HEK293 (cell line): Measurements from ENCODE around the gene CCDC187.

ENCODE experiments used
- CTCF ChIA-PET: fragments of 350-600 bp; formaldehyde crosslinking; extraction: SDS; loops from one replicate; lab custom pipeline; 2021; ENCODE audit warnings: antibody characterized with exemption; lab: Yijun Ruan, JAX
- POLR2A ChIA-PET: fragments of 300-600 bp; formaldehyde crosslinking; extraction: SDS; loops from one replicate; lab custom pipeline; 2020; ENCODE audit warnings: antibody characterized with exemption, inconsistent platforms; lab: Yijun Ruan, JAX
- H3K27ac ChIP-seq: fragments of 200-500 bp; sonication (Bioruptor generic); 2 replicates; pipeline ENCODE4 v1.5.1; 2014; ENCODE audit warnings: low read depth, low read length, control low read depth, inconsistent platforms; ENCODE audit errors: extremely low read depth
- H3K36me3 ChIP-seq, 2 experiments: fragments of 200-500 bp in 1 of 2; sonication (Bioruptor generic) in 1 of 2; 1 replicate in 1 of 2; 2 replicates in 1 of 2; pipeline ENCODE4 v1.5.1; 2014 to 2017; ENCODE audit warnings: inconsistent platforms in 2 of 2, low read length in 2 of 2; ENCODE audit not compliant: control insufficient read depth in 2 of 2, insufficient read depth in 1 of 2
- H3K4me1 ChIP-seq: fragments of 200-500 bp; sonication (Bioruptor generic); 2 replicates; pipeline ENCODE4 v1.5.1; 2014; ENCODE audit warnings: mild to moderate bottlenecking, low read length, inconsistent platforms; ENCODE audit not compliant: control insufficient read depth, insufficient read depth
- H3K4me3 ChIP-seq: 2 replicates; pipeline ENCODE4 v1.5.1; 2011; ENCODE audit warnings: low read depth, mild to moderate bottlenecking, control low read depth, low read length, moderate library complexity
- H3K9me3 ChIP-seq: fragments of 200-500 bp; sonication (Bioruptor generic); 2 replicates; pipeline ENCODE4 v1.5.1; 2014; ENCODE audit warnings: low read depth, low read length, inconsistent platforms; ENCODE audit not compliant: control insufficient read depth, insufficient read depth
- HOXD13 ChIP-seq: sonication (generic); formaldehyde crosslinking; IDR thresholded peaks from 2 replicates; pipeline ENCODE4 v1.8.0; 2022; ENCODE audit warnings: missing genetic modification reagents, borderline replicate concordance
- SCRT1 ChIP-seq: fragments of 450-650 bp; formaldehyde crosslinking; IDR thresholded peaks from 2 replicates; pipeline ENCODE4 v1.5.1; 2016; ENCODE audit warnings: missing biosample characterization, missing genetic modification characterization, borderline replicate concordance
- SP7 ChIP-seq: fragments of 450-650 bp; formaldehyde crosslinking; IDR thresholded peaks from 2 replicates; pipeline ENCODE4 v1.5.1; 2016; ENCODE audit warnings: missing biosample characterization, missing genetic modification characterization
- ZBTB48 ChIP-seq: fragments of 450-650 bp; formaldehyde crosslinking; IDR thresholded peaks from 2 replicates; pipeline ENCODE4 v1.5.1; 2016; ENCODE audit warnings: missing biosample characterization, missing genetic modification characterization
- ZBTB7A ChIP-seq: fragments of 450-650 bp; formaldehyde crosslinking; IDR thresholded peaks from 2 replicates; pipeline ENCODE4 v1.5.1; 2016; ENCODE audit warnings: low read depth, missing biosample characterization, missing genetic modification characterization
- ZNF133 ChIP-seq: fragments of 450-650 bp; formaldehyde crosslinking; IDR thresholded peaks from 2 replicates; pipeline ENCODE4 v1.5.1; 2016; ENCODE audit warnings: missing biosample characterization, missing genetic modification characterization
- ZNF146 ChIP-seq: fragments of 450-650 bp; formaldehyde crosslinking; IDR thresholded peaks from 2 replicates; pipeline ENCODE4 v1.5.1; 2016; ENCODE audit warnings: missing biosample characterization, missing genetic modification characterization
- ZNF175 ChIP-seq: fragments of 450-650 bp; formaldehyde crosslinking; IDR thresholded peaks from 2 replicates; pipeline ENCODE4 v1.5.1; 2016; ENCODE audit warnings: missing biosample characterization, missing genetic modification characterization
- ZNF2 ChIP-seq: fragments of 450-650 bp; formaldehyde crosslinking; IDR thresholded peaks from 2 replicates; pipeline ENCODE4 v1.5.1; 2016; ENCODE audit warnings: missing biosample characterization, missing genetic modification characterization
- ZNF221 ChIP-seq: fragments of 450-650 bp; formaldehyde crosslinking; IDR thresholded peaks from 2 replicates; pipeline ENCODE4 v1.5.1; 2017; ENCODE audit warnings: missing biosample characterization, missing genetic modification characterization, borderline replicate concordance
- ZNF266 ChIP-seq: fragments of 450-650 bp; formaldehyde crosslinking; IDR thresholded peaks from 2 replicates; pipeline ENCODE4 v1.5.1; 2016; ENCODE audit warnings: missing biosample characterization, missing genetic modification characterization, low read depth
- ZNF280C ChIP-seq: fragments of 450-650 bp; formaldehyde crosslinking; IDR thresholded peaks from 2 replicates; pipeline ENCODE4 v1.5.1; 2016; ENCODE audit warnings: missing biosample characterization, missing genetic modification characterization
- ZNF280D ChIP-seq: fragments of 450-650 bp; formaldehyde crosslinking; IDR thresholded peaks from 2 replicates; pipeline ENCODE4 v1.5.1; 2016; ENCODE audit warnings: missing biosample characterization, missing genetic modification characterization
- ZNF473 ChIP-seq: fragments of 450-650 bp; formaldehyde crosslinking; IDR thresholded peaks from 2 replicates; pipeline ENCODE4 v1.5.1; 2017; ENCODE audit warnings: missing biosample characterization, missing genetic modification characterization
- ZNF488 ChIP-seq: fragments of 450-650 bp; formaldehyde crosslinking; IDR thresholded peaks from 2 replicates; pipeline ENCODE4 v1.5.1; 2016; ENCODE audit warnings: missing biosample characterization, missing genetic modification characterization
- ZNF645 ChIP-seq: fragments of 450-650 bp; formaldehyde crosslinking; IDR thresholded peaks from 2 replicates; pipeline ENCODE4; 2016; ENCODE audit warnings: missing biosample characterization, missing genetic modification characterization
- ZNF670 ChIP-seq: fragments of 450-650 bp; formaldehyde crosslinking; IDR thresholded peaks from 2 replicates; pipeline ENCODE4 v1.5.1; 2016; ENCODE audit warnings: missing biosample characterization, missing genetic modification characterization, low read depth
- ZNF76 ChIP-seq: fragments of 450-650 bp; formaldehyde crosslinking; IDR thresholded peaks from 2 replicates; pipeline ENCODE4; 2016; ENCODE audit warnings: low read depth, missing biosample characterization, missing genetic modification characterization, borderline replicate concordance
- ZNF837 ChIP-seq: fragments of 450-650 bp; formaldehyde crosslinking; IDR thresholded peaks from 2 replicates; pipeline ENCODE4 v1.5.1; 2016; ENCODE audit warnings: missing biosample characterization, missing genetic modification characterization
- ZSCAN16 ChIP-seq: fragments of 450-650 bp; formaldehyde crosslinking; IDR thresholded peaks from 2 replicates; pipeline ENCODE4 v1.5.1; 2016; ENCODE audit warnings: missing biosample characterization, missing genetic modification characterization
- TF ChIP-seq, protein P1 (sequence below): fragments of 450-650 bp; formaldehyde crosslinking; IDR thresholded peaks from 2 replicates; pipeline ENCODE4 v1.5.1; 2016; ENCODE audit warnings: missing biosample characterization, missing genetic modification characterization

The CCDC187 gene

GRCh38 chr9:136308702-136309053 lies 4.8 kb upstream of the CCDC187 start:
- CTCF ChIA-PET = no interaction called here
- POLR2A ChIA-PET = no interaction called here

More at GRCh38 chr9:136308702-136309053, 4.8 kb upstream of the CCDC187 start:
- no peaks in the 10 kb centered on the region for H3K36me3 ChIP-seq
- H3K4me1 ChIP-seq = no peaks in the 10 kb centered on the region
- TF ChIP-seq ZNF76 (peak; percentile 12; the same call in 1 of the 2 replicates), ZNF2 (peak; percentile 82; the same call in 1 of the 2 replicates), ZNF280C (0 out of 2 replicates have a peak, but pooled peaks have one; percentile 40), ZSCAN16 (tag by site-specific recombination) (peak; percentile 62; the same call in 1 of the 2 replicates), SP7 (tag by site-specific recombination) (peak; percentile 8; the same call in 1 of the 2 replicates), ZBTB48 (0 out of 2 replicates have a peak, but pooled peaks have one; percentile 30), ZNF133 (0 out of 2 replicates have a peak, but pooled peaks have one; percentile 18), HOXD13 (no peak), ZNF175 (tag by site-specific recombination) (peak; percentile 27; the same call in 1 of the 2 replicates), ZNF488 (tag by site-specific recombination) (0 out of 2 replicates have a peak, but pooled peaks have one; percentile 7), ZNF266 (tag by site-specific recombination) (0 out of 2 replicates have a peak, but pooled peaks have one; percentile 2), ZNF645 (tag by site-specific recombination) (0 out of 2 replicates have a peak, but pooled peaks have one; percentile 5), ZNF670 (tag by site-specific recombination) (no peak; the same call in 1 of the 2 replicates), ZNF280D (tag by site-specific recombination) (no peak), ZNF837 (tag by site-specific recombination) (peak; percentile 18; the same call in 1 of the 2 replicates), ZBTB7A (tag by site-specific recombination) (0 out of 2 replicates have a peak, but pooled peaks have one; percentile 8), ZNF146 (tag by site-specific recombination) (peak; percentile 35; the same call in 1 of the 2 replicates), SCRT1 (tag by site-specific recombination) (peak; percentile 70; the same call in 1 of the 2 replicates), ZNF473 (tag by site-specific recombination) (0 out of 2 replicates have a peak, but pooled peaks have one; percentile 11), ZNF221 (tag by site-specific recombination) (no peak)
- TF ChIP-seq, protein P1, sequence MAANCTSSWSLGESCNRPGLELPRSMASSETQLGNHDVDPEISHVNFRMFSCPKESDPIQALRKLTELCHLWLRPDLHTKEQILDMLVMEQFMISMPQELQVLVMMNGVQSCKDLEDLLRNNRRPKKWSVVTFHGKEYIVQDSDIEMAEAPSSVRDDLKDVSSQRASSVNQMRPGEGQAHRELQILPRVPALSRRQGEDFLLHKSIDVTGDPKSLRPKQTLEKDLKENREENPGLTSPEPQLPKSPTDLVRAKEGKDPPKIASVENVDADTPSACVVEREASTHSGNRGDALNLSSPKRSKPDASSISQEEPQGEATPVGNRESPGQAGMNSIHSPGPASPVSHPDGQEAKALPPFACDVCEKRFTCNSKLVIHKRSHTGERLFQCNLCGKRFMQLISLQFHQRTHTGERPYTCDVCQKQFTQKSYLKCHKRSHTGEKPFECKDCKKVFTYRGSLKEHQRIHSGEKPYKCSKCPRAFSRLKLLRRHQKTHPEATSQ (tag by site-specific recombination) = peak; percentile 8; the same call in 1 of the 2 replicates
- H3K9me3 ChIP-seq = no peaks in the 10 kb centered on the region
- no peak overlapping the region for H3K4me3 ChIP-seq
- H3K27ac ChIP-seq = no peak overlapping the region
